A549 (cell line): ENCODE data around the gene STRBP.

Experiments used
- CBX2 ChIP-seq: fragments of 200-600 bp; sonication (generic); IDR thresholded peaks from 2 replicates; pipeline ENCODE4 v1.6.1; 2016; ENCODE audit warnings: low read depth, mild to moderate bottlenecking, borderline replicate concordance
- FOSL2 ChIP-seq, 2 experiments: fragments of 450-650 bp in 1 of 2; fragments of >200 bp in 1 of 2; sonication (Bioruptor Twin) in 1 of 2; formaldehyde crosslinking; IDR thresholded peaks; 2 replicates each; pipeline versions ENCODE4 v1.5.0 to v1.6.1; 2016 to 2020; ENCODE audit warnings: mild to moderate bottlenecking in 1 of 2, moderate library complexity in 1 of 2
- JUN ChIP-seq, 2 experiments: fragments of >200 bp; sonication (Bioruptor Twin); formaldehyde crosslinking; IDR thresholded peaks; 2 replicates in 1 of 2; 3 replicates in 1 of 2; pipeline ENCODE4 v1.6.1; 2016 to 2017
- KDM5A ChIP-seq: fragments of 200-600 bp; sonication (generic); IDR thresholded peaks from 2 replicates; pipeline ENCODE4 v1.6.1; 2016; ENCODE audit warnings: antibody characterized with exemption, mild to moderate bottlenecking
- POLR2A ChIP-seq: IDR thresholded peaks from 2 replicates; pipeline ENCODE4 v1.6.1; 2012; ENCODE audit warnings: mild to moderate bottlenecking, low read length
- TF ChIP-seq, protein P1 (sequence below): fragments of >200 bp; sonication (Bioruptor Twin); formaldehyde crosslinking; IDR thresholded peaks from 3 replicates; pipeline ENCODE4 v1.5.1; 2016

DNA sequence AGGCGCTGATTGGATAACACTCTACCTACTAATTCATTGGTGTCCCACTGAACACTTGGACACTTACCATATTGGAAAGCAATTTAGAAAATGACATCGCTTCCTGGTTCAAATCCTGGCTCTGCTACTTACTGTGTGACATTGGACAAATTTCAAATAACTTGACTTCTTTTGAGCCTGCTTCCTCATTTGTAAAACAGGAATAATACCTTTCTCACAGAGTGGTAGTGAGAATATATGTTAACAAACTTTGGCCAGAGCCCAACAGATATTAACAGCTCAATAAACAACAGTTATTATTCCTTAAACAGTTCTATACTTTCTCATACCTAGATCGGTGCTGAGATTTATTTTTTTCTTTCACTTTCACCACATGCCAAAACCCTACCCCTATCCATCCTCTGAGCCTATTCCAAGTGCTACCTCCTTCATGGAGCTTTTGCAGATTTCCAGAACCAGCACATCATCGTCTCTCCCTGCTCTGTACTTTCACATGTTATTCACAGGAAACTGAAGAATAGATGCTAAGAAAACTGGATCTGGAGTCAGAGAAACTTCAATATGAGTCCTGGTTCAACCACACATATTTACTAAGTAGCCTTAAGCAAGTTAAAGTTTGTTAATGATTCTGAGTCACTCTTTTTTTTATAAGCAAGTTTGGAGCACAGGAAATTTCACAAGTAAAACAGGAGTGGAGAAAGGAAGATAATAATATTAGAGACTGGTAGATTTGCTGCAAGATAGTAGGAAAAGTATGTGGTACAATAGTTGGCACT is 92.3 kb downstream of the STRBP start:
- TF ChIP-seq POLR2A (no peak), FOSL2 (IDR thresholded peaks at IDR 0.05) (no peak), FOSL2 (CRISPR knock-in tag; IDR thresholded peaks at IDR 0.05) (no peak), CBX2 (no peak), KDM5A (no peak), JUN (IDR thresholded peaks at IDR 0.05) (no peak)
- TF ChIP-seq, protein P1, sequence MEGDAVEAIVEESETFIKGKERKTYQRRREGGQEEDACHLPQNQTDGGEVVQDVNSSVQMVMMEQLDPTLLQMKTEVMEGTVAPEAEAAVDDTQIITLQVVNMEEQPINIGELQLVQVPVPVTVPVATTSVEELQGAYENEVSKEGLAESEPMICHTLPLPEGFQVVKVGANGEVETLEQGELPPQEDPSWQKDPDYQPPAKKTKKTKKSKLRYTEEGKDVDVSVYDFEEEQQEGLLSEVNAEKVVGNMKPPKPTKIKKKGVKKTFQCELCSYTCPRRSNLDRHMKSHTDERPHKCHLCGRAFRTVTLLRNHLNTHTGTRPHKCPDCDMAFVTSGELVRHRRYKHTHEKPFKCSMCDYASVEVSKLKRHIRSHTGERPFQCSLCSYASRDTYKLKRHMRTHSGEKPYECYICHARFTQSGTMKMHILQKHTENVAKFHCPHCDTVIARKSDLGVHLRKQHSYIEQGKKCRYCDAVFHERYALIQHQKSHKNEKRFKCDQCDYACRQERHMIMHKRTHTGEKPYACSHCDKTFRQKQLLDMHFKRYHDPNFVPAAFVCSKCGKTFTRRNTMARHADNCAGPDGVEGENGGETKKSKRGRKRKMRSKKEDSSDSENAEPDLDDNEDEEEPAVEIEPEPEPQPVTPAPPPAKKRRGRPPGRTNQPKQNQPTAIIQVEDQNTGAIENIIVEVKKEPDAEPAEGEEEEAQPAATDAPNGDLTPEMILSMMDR, result no peak
